Measurements from ENCODE around the gene CNR1. TPM values are rescaled to one million over a fixed set of nuclear protein-coding genes. Genes with fewer than 3 reads are reported as not detected.

The CNR1 gene
- total and polyA plus RNA-seq, 2 donors (not counting 3 experiments of a cell fraction or from before 2014, with no cell fraction given) = 0.06 TPM; not detected in 1

- no peaks in the 10 kb centered on the region for H3K9me3 ChIP-seq (replicated peaks; ENCODE audit: control insufficient read depth, insufficient read depth, low read length)
- H3K4me2 ChIP-seq (ENCODE audit: insufficient read depth, low read length) = no peak overlapping the region
- TF ChIP-seq JUN (IDR thresholded peaks at IDR 0.05; ENCODE audit: borderline replicate concordance, insufficient read depth, insufficient read length, low read depth) (no peak), POLR2A (IDR thresholded peaks at IDR 0.05; ENCODE audit: low read depth, low read length) (no peak), FOS (IDR thresholded peaks at IDR 0.05; ENCODE audit: borderline replicate concordance, insufficient read depth, low read length) (no peak), GATA2 (IDR thresholded peaks at IDR 0.05; ENCODE audit: insufficient read depth, insufficient read length, low read depth, low read length) (no peak), EZH2 (IDR thresholded peaks at IDR 0.05; ENCODE audit: borderline replicate concordance, low read depth, low read length, severe bottlenecking) (no peak), CTCF (IDR thresholded peaks at IDR 0.05; ENCODE audit: extremely low read depth in 1 of 2, insufficient read depth in 1 of 2, low read depth in 1 of 2, low read length in 2 of 2) (no peak), MYC (IDR thresholded peaks at IDR 0.05; ENCODE audit: low read depth, low read length) (no peak), POLR2AphosphoS5 (IDR thresholded peaks at IDR 0.05; ENCODE audit: insufficient read depth, low read depth, low read length) (no peak), MAX (IDR thresholded peaks at IDR 0.05; ENCODE audit: insufficient read depth, insufficient read length) (no peak)
- dilution Hi-C loops (cut with MboI; ENCODE audit: extremely low pct_ligation_motif_present, low sequenced_read_pairs) = no loop called here
- no peak overlapping the region for H2AFZ ChIP-seq (ENCODE audit: low read depth, low read length)
- no peaks in the 10 kb centered on the region for H3K9me1 ChIP-seq (replicated peaks; ENCODE audit: control insufficient read depth, extremely low read depth, insufficient read depth, low read length)
- ChIA-PET POLR2A (no interaction called here), CTCF (no interaction called here)
- no peak overlapping the region for H3K27ac ChIP-seq (ENCODE audit: insufficient read depth, low read depth, low read length)
- no peaks in the 10 kb centered on the region for H3K36me3 ChIP-seq (ENCODE audit: control insufficient read depth in 2 of 2, extremely low read depth in 1 of 2, insufficient read depth in 2 of 2, low read length in 2 of 2)
- no TSS peak for BruUV-seq (replicated peaks)
- FAIRE-seq (no peak), DNase-seq (ENCODE audit: low read depth, low spot score) (no peak)
- H3K9ac ChIP-seq (replicated peaks; ENCODE audit: extremely low read depth, insufficient read depth, low read length) = no peak overlapping the region
- no peak overlapping the region for H3K4me3 ChIP-seq (replicated peaks in 1 of 3; ENCODE audit: insufficient read depth in 1 of 3, low read depth in 1 of 3, low read length in 3 of 3)
- H3K27me3 ChIP-seq (ENCODE audit: control insufficient read depth in 2 of 2, insufficient read depth in 2 of 2, low read length in 2 of 2) = no peaks in the 10 kb centered on the region
- H3K79me2 ChIP-seq (ENCODE audit: control insufficient read depth, insufficient read depth, low read length) = no peaks in the 10 kb centered on the region
- H3K4me1 ChIP-seq (ENCODE audit: control insufficient read depth, extremely low read depth, insufficient read depth, low read length) = no peaks in the 10 kb centered on the region
- intact Hi-C loops (cut with micrococcal nuclease) = no loop called here
- H4K20me1 ChIP-seq (replicated peaks; ENCODE audit: control insufficient read depth, extremely low read depth, insufficient read depth, low read length) = no peaks in the 10 kb centered on the region
Measured at GRCh38 chr6:88111991-88112390, 54.2 kb downstream of the CNR1 start.
